Activated gamma-delta T cell treated with anti-CD3 and anti-CD28 coated beads, Interleukin-2, amount 50 U/mL, for 16 hours (primary cell): Measurements from ENCODE around the gene SRL.
"Not testable (repeated sequence)": the region's sequence is repeated elsewhere in the genome, so short reads cannot be mapped to it uniquely, and the experiment has no call there.

Experiments
- DNase-seq: peaks from one replicate; pipeline ENCODE4 v3.0.0-alpha.2; 2020; ENCODE audit warnings: low read depth

The SRL gene

GRCh38 chr16:4226251-4227039 is 15.4 kb downstream of the SRL start:
- no peak for DNase-seq

- DNase-seq: no peak
Measured at GRCh38 chr16:4225075-4225474, 16.8 kb downstream of the SRL start.

GRCh38 chr16:4220358-4220757 is 21.5 kb downstream of the SRL start:
- DNase-seq: no peak

- DNase-seq: no peak
Measured at GRCh38 chr16:4218202-4218601, 23.7 kb downstream of the SRL start.

GRCh38 chr16:4217204-4218131 is 24.4 kb downstream of the SRL start:
- DNase-seq: no peak

- DNase-seq: no peak
Measured at GRCh38 chr16:4216596-4216995, 25.3 kb downstream of the SRL start.

GRCh38 chr16:4215106-4215505 is 26.8 kb downstream of the SRL start:
- no peak for DNase-seq

- no peak for DNase-seq
Measured at GRCh38 chr16:4214215-4214621, 27.7 kb downstream of the SRL start.

GRCh38 chr16:4213737-4214136 is 28.1 kb downstream of the SRL start:
- DNase-seq: no peak

GRCh38 chr16:4212934-4213296 is 29.0 kb downstream of the SRL start:
- DNase-seq: no peak

- DNase-seq: no peak
Measured at GRCh38 chr16:4212211-4212933, 29.5 kb downstream of the SRL start.

- DNase-seq: not testable (repeated sequence)
Measured at GRCh38 chr16:4211445-4212210, 30.3 kb downstream of the SRL start.

- DNase-seq: no peak
Measured at GRCh38 chr16:4209666-4210065, 32.2 kb downstream of the SRL start.

- no peak for DNase-seq
Measured at GRCh38 chr16:4208341-4208751, 33.5 kb downstream of the SRL start.

GRCh38 chr16:4207683-4208340 is 34.1 kb downstream of the SRL start:
- DNase-seq: no peak

- no peak for DNase-seq
Measured at GRCh38 chr16:4207229-4207628, 34.7 kb downstream of the SRL start.

GRCh38 chr16:4206680-4207079 is 35.2 kb downstream of the SRL start:
- no peak for DNase-seq

GRCh38 chr16:4205971-4206370 is 35.9 kb downstream of the SRL start:
- DNase-seq: no peak

GRCh38 chr16:4204521-4204920 is 37.4 kb downstream of the SRL start:
- DNase-seq: no peak

- no peak for DNase-seq
Measured at GRCh38 chr16:4203748-4204147, 38.1 kb downstream of the SRL start.
